OCI-M2 (cell line): ENCODE data around the gene RXFP1.
A peak's percentile ranks its signal among the peaks of the same experiment; 100 is the strongest.

Experiments
- DNase-seq: peaks from one replicate; lab custom pipeline; 2025; ENCODE audit not compliant: unreplicated experiment; lab: John Stamatoyannopoulos, UW

RXFP1 gene

DNA sequence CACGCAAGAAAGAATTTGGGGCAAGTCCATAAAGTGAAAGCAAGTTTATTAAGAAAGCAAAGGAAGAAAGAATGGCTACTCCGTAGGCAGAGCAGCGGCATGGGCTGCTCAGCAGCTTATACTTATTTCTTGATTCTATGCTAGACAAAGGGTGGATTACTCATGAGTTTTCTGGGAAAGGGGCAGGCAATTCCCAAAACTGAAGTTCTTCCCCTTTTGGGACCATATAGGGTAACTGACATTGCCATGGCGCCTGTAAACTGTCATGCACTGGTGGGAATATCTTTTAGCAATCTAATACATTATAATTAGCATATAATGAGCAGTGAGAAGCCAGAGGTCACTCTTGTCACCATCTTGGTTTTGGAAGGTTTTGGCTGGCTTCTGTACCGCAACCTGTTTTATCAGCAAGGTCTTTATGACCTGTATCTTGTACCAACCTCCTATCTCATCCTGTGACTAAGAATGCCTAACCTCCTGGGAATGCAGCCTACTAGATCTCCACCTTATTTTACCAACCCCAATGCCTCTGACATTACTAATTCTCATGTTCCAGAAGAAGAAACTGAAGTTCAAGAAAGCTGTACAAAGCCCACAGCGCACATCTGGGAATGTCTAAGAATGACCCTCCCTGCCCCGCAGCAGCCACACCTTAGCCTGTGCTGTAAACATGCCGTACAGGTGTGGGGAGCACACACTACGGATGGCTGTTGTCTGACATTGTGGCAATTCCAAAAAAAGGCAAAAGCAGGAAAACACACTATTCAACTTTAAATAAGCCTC, 18.6 kb downstream of the RXFP1 start:
- DNase-seq, result no peak

DNA sequence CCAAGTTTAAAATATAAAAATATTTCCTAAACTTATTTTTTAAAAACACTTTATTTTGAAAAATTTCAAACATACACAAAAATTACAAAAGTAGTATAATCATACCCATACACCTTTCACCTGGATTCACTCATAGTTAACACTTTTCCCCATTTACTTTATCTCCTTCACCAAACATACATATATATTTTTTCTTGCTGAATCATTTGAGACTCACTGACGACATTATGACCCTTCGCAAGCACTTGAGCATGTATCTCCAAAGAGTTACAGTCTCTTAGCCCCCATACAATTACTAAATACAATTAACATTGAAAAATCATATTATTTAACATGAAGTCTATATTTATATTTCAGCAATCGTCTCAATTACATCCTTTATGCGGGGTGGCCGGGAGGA, 19.8 kb downstream of the RXFP1 start:
- DNase-seq, result no peak

DNA sequence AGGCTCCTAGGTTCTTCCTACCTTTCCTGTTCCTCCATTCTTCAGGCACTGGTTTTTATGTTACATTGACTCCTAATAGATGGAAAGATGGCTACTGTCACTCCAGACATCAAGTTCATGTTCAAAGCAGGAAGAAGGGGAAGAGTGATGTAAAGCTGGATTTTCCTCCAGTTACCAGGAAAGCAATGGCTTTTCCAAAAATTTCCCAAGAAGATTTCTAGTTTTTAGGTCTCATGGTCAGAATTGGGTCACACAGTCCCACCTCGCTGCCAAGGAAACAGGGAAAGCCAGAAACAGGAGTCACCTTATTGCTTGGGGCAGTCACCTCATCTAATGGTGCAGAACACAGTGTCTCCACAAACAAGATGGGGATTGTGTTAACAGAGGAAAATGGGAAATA, 21.5 kb downstream of the RXFP1 start:
- DNase-seq, result no peak

GRCh38 chr4:158544141-158544540, 22.5 kb downstream of the RXFP1 start:
- no peak for DNase-seq

- no peak for DNase-seq
Observed at GRCh38 chr4:158553364-158553763, 31.7 kb downstream of the RXFP1 start.

- DNase-seq, result no peak
Observed at GRCh38 chr4:158560284-158560683, 38.6 kb downstream of the RXFP1 start.

- no peak for DNase-seq
Observed at GRCh38 chr4:158566860-158567259, 45.2 kb downstream of the RXFP1 start.

DNA sequence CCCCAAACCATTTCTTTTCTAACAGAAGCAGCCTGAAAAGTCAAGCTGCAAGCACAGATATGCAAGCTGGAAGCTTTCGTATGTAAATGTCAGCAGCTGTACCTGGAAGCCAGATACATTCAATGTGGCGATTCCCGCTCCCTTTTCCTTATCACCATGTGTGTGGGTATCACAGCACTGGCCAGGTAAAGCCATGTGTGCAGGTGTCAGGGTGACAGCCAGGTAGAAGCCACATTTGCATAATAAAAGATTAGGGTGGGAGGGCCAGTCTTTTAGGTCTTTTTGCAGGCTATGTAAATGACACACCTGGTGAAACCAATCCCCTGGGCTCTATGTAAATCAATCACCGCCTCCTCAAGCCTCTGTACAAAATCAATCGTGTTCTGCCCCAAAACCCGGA, 50.1 kb downstream of the RXFP1 start:
- DNase-seq, result no peak

- no peak for DNase-seq
Observed at GRCh38 chr4:158572608-158573007, 50.9 kb downstream of the RXFP1 start.

DNA sequence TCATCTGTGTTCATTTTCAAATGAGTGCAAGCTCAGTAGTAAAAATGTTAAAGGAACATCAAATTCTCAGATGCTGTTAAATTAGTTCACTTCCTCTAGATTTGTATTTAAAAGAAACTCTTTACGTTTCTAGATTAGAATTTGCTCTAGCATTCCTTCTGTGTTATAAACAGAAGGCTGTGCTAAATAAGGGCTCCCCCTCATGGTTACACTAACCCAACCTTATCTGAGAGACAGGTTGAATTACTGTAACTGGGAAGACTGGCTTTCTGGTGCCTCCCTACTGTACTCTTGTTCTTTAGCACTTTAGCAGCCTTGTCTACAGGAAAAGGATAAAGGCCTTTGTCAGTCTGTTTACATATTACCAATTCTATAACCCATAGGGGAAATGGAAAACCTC, 56.8 kb downstream of the RXFP1 start:
- DNase-seq, result peak; percentile 2

- no peak for DNase-seq
Observed at GRCh38 chr4:158580064-158580463, 58.4 kb downstream of the RXFP1 start.

GRCh38 chr4:158581161-158581560, 59.5 kb downstream of the RXFP1 start:
- no peak for DNase-seq

DNA sequence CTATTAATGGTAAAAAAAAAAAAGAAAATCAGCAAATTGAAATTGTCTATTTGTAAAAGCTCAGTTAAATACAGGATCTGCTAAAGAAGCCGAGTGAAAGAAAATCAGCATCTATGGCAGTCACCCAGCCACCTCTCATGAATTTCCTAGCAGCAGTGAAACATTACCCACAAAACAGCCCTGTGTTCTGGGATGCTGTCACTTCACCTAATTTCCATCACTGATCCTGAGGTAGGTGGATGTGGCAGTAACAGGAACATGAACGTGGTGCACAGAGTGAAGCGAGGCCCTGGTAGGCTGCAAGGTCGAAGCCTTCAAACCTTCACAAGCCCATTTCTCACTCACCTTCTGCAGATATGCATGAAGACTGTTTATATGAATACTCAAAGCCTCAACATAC, 65.2 kb downstream of the RXFP1 start:
- no peak for DNase-seq

GRCh38 chr4:158588285-158588684, 66.6 kb downstream of the RXFP1 start:
- no peak for DNase-seq

GRCh38 chr4:158588777-158589176, 67.1 kb downstream of the RXFP1 start:
- no peak for DNase-seq

DNA sequence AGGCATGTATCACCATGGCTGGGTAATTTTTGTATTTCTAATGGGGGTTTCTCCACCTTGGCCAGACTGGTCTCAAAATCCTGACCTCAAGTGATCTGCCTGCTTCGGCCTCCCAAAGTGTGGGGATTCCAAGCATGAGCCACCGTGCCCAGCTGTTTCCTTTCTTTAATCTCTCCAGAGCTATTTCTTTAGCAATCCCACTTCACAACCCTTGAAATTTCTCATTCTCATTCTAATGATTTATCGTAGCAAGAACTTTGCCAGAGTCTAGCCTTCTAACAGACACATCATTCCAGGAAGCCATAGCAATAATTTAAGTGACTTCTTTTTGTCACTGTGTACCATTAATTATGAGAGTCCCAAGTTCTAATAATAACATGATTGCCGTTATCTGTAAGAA, 68.6 kb downstream of the RXFP1 start:
- no peak for DNase-seq

GRCh38 chr4:158590824-158591223, 69.1 kb downstream of the RXFP1 start:
- no peak for DNase-seq

DNA sequence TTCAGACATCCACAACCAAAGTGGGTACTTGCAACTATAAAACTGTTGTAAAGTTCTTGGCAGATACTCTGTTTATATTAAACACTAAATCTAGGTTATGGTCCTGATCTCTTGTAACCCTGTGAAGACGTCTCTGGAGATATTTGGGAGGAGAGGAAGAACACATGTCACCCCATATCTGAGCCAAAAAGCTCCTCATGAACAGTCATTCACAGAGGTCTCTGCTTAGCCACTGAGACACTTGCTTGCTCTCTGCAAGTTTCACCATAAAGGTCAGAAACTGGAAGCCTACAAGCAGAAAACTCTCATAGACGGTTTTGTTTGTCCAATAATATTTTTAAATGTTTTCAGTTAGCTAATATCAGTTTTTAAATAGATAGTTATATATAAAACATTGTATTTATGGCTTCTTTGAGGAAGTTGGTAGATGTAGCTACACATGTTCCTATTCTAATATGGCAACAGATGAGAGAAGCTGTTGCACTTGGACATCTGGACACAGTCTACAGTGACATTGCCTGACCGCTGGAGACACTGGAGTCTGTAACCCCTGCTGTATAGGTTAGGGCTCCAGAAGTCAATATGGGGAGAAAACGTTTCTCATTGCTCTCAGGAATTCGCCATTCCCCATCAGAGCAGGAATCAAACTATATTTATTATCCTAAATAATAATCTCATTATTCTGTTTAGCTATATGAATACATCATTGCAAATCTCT, 76.4 kb downstream of the RXFP1 start:
- DNase-seq, result no peak

DNA sequence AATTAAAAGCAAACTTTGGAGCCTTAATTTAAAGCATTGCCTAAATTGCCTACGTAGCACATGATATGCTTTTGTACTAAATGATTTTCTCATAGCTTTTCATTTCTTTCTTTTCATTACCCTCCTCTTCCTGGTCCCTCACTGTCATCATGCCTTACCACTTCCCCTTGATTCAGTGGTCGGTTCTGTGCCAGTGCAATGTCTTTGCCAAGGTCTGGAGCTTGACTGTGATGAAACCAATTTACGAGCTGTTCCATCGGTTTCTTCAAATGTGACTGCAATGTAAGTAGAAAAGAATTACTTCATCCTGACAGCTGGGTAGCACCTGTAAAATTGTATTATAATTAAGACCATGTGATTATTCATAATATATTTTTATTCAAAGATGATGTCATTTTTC, 77.5 kb downstream of the RXFP1 start:
- no peak for DNase-seq

GRCh38 chr4:158599765-158600498, 78.2 kb downstream of the RXFP1 start:
- DNase-seq, result no peak

DNA sequence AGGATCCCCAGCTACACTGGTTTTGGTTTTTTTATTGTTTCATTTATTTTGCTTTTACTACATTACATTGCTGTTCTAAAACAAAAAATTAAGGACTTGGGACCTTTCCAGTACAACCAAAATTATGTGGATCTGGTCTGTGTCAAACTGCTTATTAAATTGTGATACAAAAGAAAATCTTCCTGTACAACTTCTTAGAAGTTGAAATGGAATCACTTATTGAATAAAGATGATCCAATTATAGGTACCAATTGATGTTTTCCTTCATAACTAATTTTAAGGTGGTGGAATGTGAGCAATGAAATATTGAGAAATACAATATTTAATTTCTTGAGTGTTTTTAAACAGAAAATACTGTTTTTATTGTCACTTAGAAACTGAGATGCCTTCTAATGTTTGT, 82.7 kb downstream of the RXFP1 start:
- no peak for DNase-seq

DNA sequence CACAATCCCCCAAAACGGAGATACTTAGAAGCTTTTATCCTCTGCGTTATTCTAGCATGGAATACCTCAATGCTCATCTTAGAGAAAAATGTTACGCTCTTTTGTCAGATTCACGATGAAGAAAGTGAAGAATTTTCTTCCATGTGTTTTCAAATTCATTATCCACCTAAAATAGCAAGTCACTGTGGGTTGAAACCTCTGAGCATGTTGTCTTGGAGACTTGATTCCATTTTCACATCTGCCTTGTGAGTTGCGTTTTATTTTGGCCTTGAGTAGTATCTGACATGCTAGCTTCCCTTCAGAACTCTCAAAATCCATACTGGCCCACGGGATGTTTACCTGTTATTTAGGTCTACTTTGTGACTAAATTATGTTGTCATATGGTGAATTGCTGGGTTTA, 83.7 kb downstream of the RXFP1 start:
- DNase-seq, result no peak
